ENCODE data around the gene SGCD.

The SGCD gene

GRCh38 chr5:156482818-156483217 lies 155.9 kb downstream of the SGCD start:
- TF ChIP-seq ZBTB20 (tag by site-specific recombination; IDR thresholded peaks at IDR 0.05) (no peak), ZNF548 (tag by site-specific recombination; IDR thresholded peaks at IDR 0.05) (no peak), ZNF707 (tag by site-specific recombination; IDR thresholded peaks at IDR 0.05) (no peak), ZNF585B (tag by site-specific recombination; IDR thresholded peaks at IDR 0.05) (no peak), ZSCAN5A (tag by site-specific recombination; IDR thresholded peaks at IDR 0.05) (no peak), ZNF610 (tag by site-specific recombination; IDR thresholded peaks at IDR 0.05; ENCODE audit: borderline replicate concordance) (no peak), AEBP2 (tag by site-specific recombination; IDR thresholded peaks at IDR 0.05; ENCODE audit: borderline replicate concordance) (no peak), ZBTB21 (tag by site-specific recombination; IDR thresholded peaks at IDR 0.05) (no peak), ZNF416 (tag by site-specific recombination; IDR thresholded peaks at IDR 0.05) (no peak), ZFP41 (tag by site-specific recombination; IDR thresholded peaks at IDR 0.05; ENCODE audit: borderline replicate concordance) (no peak), SETDB1 (IDR thresholded peaks at IDR 0.05; ENCODE audit: insufficient read length, low read length) (no peak), ZBTB48 (tag by site-specific recombination; IDR thresholded peaks at IDR 0.05) (no peak), ZNF221 (tag by site-specific recombination; IDR thresholded peaks at IDR 0.05; ENCODE audit: borderline replicate concordance) (no peak), ELK4 (IDR thresholded peaks at IDR 0.05; ENCODE audit: borderline replicate concordance, low read depth, low read length) (no peak), ZNF449 (tag by site-specific recombination; IDR thresholded peaks at IDR 0.05) (no peak), KLF1 (tag by site-specific recombination; IDR thresholded peaks at IDR 0.05) (no peak), KLF17 (tag by site-specific recombination; IDR thresholded peaks at IDR 0.05) (no peak), HOXA7 (CRISPR knock-in tag; IDR thresholded peaks at IDR 0.05; ENCODE audit: borderline replicate concordance) (no peak), KLF7 (tag by site-specific recombination; IDR thresholded peaks at IDR 0.05; ENCODE audit: borderline replicate concordance) (no peak)
- ChIA-PET CTCF (interaction anchor here (0.6 kb wide), 1 partner anchor 68 kb away, joined by 3 read pairs; no protein-coding TSS in a partner anchor), POLR2A (no interaction called here)

More at GRCh38 chr5:156482818-156483217, 155.9 kb downstream of the SGCD start:
- H3K27ac ChIP-seq (ENCODE audit: extremely low read depth, low read depth, low read length): no peak overlapping the region
- no peaks in the 10 kb centered on the region for H3K36me3 ChIP-seq (ENCODE audit: control insufficient read depth in 2 of 2, insufficient read depth in 1 of 2, low read length in 2 of 2)
- H3K4me1 ChIP-seq (ENCODE audit: control insufficient read depth, insufficient read depth, low read length): no peaks in the 10 kb centered on the region
- H3K4me3 ChIP-seq (ENCODE audit: low read depth, low read length): no peak overlapping the region
- H3K9me3 ChIP-seq (ENCODE audit: control insufficient read depth, insufficient read depth, low read depth, low read length): no peaks in the 10 kb centered on the region

All from HEK293 (cell line).